ENCODE measurements around the gene RPUSD1. TPM values are rescaled to one million over a fixed set of nuclear protein-coding genes. Genes with fewer than 3 reads are reported as not detected.
A peak's percentile ranks its signal among the peaks of the same experiment; 100 is the strongest.
"Not testable (repeated sequence)": the region's sequence is repeated elsewhere in the genome, so short reads cannot be mapped to it uniquely, and the experiment has no call there.

Gene RPUSD1
- total RNA-seq, 5 donors from 2014 or later (not counting 1 experiment from before 2014, with no cell fraction given), result 16.0 to 35.3 (median 34.5) TPM

DNA sequence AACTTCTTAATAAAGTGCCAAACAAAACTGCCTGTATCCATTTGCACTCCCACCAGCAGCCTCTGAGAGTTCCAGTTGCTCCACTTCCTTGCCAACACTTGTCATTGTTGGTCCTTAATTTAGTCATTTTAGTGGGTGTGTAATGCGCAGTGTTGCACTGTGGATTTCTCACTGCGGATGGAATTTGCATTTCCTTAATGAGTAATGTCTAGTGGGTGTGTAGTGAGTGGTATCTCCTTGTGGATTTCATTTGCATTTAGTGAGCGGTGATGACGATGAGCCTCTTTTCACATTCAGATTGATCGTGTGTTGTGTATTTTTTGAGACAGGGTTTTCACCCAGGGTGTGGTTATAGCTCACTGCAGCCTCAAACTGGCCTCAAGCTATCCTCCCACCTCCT lies 31.8 kb downstream of the RPUSD1 start:
- Histone ChIP-seq H3K36me3 (ENCODE audit: control insufficient read depth in 2 of 2, extremely low read depth in 1 of 2, insufficient read depth in 1 of 2, low read length in 1 of 2) (no peaks in the 10 kb centered on the region), H3K4me3 (ENCODE audit: control insufficient read depth in 1 of 2, extremely low read depth in 1 of 2, low read length in 1 of 2) (no peak overlapping the region), H3K27me3 (replicated peaks in 1 of 2; ENCODE audit: control insufficient read depth in 2 of 2, extremely low read depth in 1 of 2, insufficient read depth in 2 of 2, low read length in 1 of 2) (peaks cover 0 to 36% of the 10 kb centered on the region in 2 experiments), H3K4me1 (ENCODE audit: control insufficient read depth in 1 of 2, extremely low read depth in 1 of 2, insufficient read depth in 2 of 2, low read length in 2 of 2) (peaks cover 0 to 4% of the 10 kb centered on the region in 2 experiments), H3K9me3 (no peaks in the 10 kb centered on the region), H3K27ac (ENCODE audit: low read length) (no peak overlapping the region)
- ChIA-PET CTCF (no interaction called here), POLR2A (no interaction called here)
- Mint-ChIP-seq H3K36me3 (no peaks in the 10 kb centered on the region), H3K4me3 (no peak overlapping the region), H3K9me3 (peaks cover 0 to 3% (median 0%) of the 10 kb centered on the region in 3 donors), H3K27me3 (peaks cover 8 to 10% of the 10 kb centered on the region in 2 donors), H3K4me1 (peaks cover 2 to 6% (median 3%) of the 10 kb centered on the region in 3 donors), H3K27ac (no peak overlapping the region)
- DNase-seq (no peak), ATAC-seq (replicated peaks in 1 of 4) (no peak)
- 78% methylated on average over 1 of the region's 5 CpGs for WGBS (ENCODE audit: insufficient coverage)

DNA sequence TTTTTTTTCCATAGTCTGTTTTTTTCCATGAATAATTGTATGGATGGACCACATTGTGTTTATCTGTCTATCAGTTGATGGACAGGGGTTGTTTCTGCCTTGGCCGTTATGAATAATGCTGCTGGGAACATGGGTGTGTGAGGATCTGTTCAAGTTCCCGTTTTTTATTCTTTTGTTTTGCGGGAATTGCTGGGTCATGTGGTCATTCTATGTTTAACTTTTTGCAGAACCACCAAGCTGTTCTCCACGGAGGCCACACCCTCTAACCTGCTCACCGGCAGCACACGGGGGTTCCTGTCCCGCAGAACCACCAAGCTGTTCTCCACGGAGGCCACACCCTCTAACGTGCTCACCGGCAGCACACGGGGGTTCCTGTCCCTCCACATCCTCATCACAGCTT lies 33.5 kb downstream of the RPUSD1 start:
- H3K9me3 Mint-ChIP-seq, result peaks cover 0 to 3% (median 0%) of the 10 kb centered on the region in 3 donors
- CTCF ChIA-PET, result no interaction called here

DNA sequence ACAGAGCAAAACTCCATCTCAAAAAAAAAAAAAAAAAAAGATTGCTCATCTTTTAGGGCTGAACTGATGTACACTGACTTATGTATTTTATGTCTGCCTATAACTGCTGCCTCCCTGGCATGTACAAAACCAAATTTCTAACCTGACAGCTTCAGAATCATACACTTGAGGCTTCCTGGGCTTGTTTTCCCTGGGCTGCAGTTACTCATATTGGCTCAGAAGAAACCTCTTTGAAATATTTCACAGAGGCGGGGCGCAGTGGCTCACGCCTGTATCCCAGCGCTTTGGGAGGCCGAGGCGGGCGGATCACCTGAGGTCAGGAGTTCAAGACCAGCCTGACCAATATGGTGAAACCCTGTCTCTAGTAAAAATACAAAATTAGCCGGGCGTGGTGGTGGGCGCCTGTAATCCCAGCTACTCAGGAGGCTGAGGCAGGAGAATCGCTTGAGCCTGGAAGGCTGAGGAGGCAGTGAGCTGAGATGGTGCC lies 34.0 kb downstream of the RPUSD1 start:
- 94% methylated on average over 9 of the region's 11 CpGs for WGBS (ENCODE audit: insufficient coverage)
- H3K4me1 ChIP-seq (ENCODE audit: control insufficient read depth in 1 of 2, extremely low read depth in 1 of 2, insufficient read depth in 2 of 2, low read length in 2 of 2); H3K27ac Mint-ChIP-seq; H3K27me3 Mint-ChIP-seq; H3K9me3 Mint-ChIP-seq; H3K4me1 Mint-ChIP-seq; DNase-seq; H3K27ac ChIP-seq (ENCODE audit: low read length); H3K36me3 ChIP-seq (ENCODE audit: control insufficient read depth in 2 of 2, extremely low read depth in 1 of 2, insufficient read depth in 1 of 2, low read length in 1 of 2); ATAC-seq (replicated peaks in 1 of 4); H3K4me3 ChIP-seq (ENCODE audit: control insufficient read depth in 1 of 2, extremely low read depth in 1 of 2, low read length in 1 of 2); CTCF ChIA-PET; H3K9me3 ChIP-seq; H3K4me3 Mint-ChIP-seq; H3K36me3 Mint-ChIP-seq; POLR2A ChIA-PET: not testable (repeated sequence)
- H3K27me3 ChIP-seq (replicated peaks in 1 of 2; ENCODE audit: control insufficient read depth in 2 of 2, extremely low read depth in 1 of 2, insufficient read depth in 2 of 2, low read length in 1 of 2), result peaks cover 0 to 22% of the 10 kb centered on the region in 2 experiments

More for the DNA sequence above, 33.5 kb downstream of the RPUSD1 start:
- Histone ChIP-seq H3K4me1 (ENCODE audit: control insufficient read depth in 1 of 2, extremely low read depth in 1 of 2, insufficient read depth in 2 of 2, low read length in 2 of 2) (peaks cover 0 to 4% of the 10 kb centered on the region in 2 experiments), H3K27me3 (replicated peaks in 1 of 2; ENCODE audit: control insufficient read depth in 2 of 2, extremely low read depth in 1 of 2, insufficient read depth in 2 of 2, low read length in 1 of 2) (peaks cover 0 to 25% of the 10 kb centered on the region in 2 experiments), H3K9me3 (no peaks in the 10 kb centered on the region), H3K27ac (ENCODE audit: low read length) (no peak overlapping the region), H3K36me3 (ENCODE audit: control insufficient read depth in 2 of 2, extremely low read depth in 1 of 2, insufficient read depth in 1 of 2, low read length in 1 of 2) (no peaks in the 10 kb centered on the region), H3K4me3 (ENCODE audit: control insufficient read depth in 1 of 2, extremely low read depth in 1 of 2, low read length in 1 of 2) (no peak overlapping the region)
- Mint-ChIP-seq H3K27ac (no peak overlapping the region), H3K4me1 (peaks cover 2 to 6% (median 3%) of the 10 kb centered on the region in 3 donors), H3K27me3 (peaks cover 6 to 10% of the 10 kb centered on the region in 2 donors), H3K36me3 (no peaks in the 10 kb centered on the region), H3K4me3 (no peak overlapping the region)
- 0% methylated on average over 4 of the region's 11 CpGs for WGBS (ENCODE audit: insufficient coverage)
- ATAC-seq (replicated peaks in 1 of 4), result peak in 1 of 4 experiments; percentile 69
- peak in 1 of 35 experiments; percentile 21 for DNase-seq
- POLR2A ChIA-PET, result no interaction called here

DNA sequence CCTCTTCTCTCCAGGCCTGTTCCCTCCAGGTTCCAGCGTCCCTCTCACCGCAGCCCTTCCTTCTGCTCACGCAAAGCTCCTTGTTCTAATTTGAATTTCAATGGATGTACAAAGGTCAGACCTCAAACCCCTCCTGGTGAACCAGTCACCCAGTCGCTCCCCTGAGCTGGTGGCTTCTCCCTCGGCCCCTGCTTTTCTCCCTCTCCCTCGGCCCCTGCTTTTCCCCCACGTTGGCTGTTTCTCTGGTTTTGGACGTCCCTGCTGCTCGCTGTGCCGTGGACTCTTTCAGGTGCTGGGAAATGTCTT lies 36.2 kb downstream of the RPUSD1 start:
- Mint-ChIP-seq H3K27ac (no peak overlapping the region), H3K36me3 (no peaks in the 10 kb centered on the region), H3K9me3 (peaks cover 0 to 3% (median 0%) of the 10 kb centered on the region in 3 donors), H3K4me3 (no peak overlapping the region), H3K27me3 (peaks cover 4 to 5% of the 10 kb centered on the region in 2 donors), H3K4me1 (peaks cover 0 to 3% (median 2%) of the 10 kb centered on the region in 3 donors)
- CTCF ChIA-PET, result no interaction called here
- DNase-seq, result no peak
- Histone ChIP-seq H3K27ac (ENCODE audit: low read length) (no peak overlapping the region), H3K27me3 (replicated peaks in 1 of 2; ENCODE audit: control insufficient read depth in 2 of 2, extremely low read depth in 1 of 2, insufficient read depth in 2 of 2, low read length in 1 of 2) (peaks cover 0 to 19% of the 10 kb centered on the region in 2 experiments), H3K4me3 (ENCODE audit: control insufficient read depth in 1 of 2, extremely low read depth in 1 of 2, low read length in 1 of 2) (no peak overlapping the region), H3K4me1 (ENCODE audit: control insufficient read depth in 1 of 2, extremely low read depth in 1 of 2, insufficient read depth in 2 of 2, low read length in 2 of 2) (peaks cover 0 to 4% of the 10 kb centered on the region in 2 experiments), H3K9me3 (no peaks in the 10 kb centered on the region), H3K36me3 (ENCODE audit: control insufficient read depth in 2 of 2, extremely low read depth in 1 of 2, insufficient read depth in 1 of 2, low read length in 1 of 2) (no peaks in the 10 kb centered on the region)
- ATAC-seq (replicated peaks in 1 of 4), result no peak
- POLR2A ChIA-PET, result no interaction called here
- WGBS (ENCODE audit: insufficient coverage), result 81% methylated on average over 4 of the region's 10 CpGs

DNA sequence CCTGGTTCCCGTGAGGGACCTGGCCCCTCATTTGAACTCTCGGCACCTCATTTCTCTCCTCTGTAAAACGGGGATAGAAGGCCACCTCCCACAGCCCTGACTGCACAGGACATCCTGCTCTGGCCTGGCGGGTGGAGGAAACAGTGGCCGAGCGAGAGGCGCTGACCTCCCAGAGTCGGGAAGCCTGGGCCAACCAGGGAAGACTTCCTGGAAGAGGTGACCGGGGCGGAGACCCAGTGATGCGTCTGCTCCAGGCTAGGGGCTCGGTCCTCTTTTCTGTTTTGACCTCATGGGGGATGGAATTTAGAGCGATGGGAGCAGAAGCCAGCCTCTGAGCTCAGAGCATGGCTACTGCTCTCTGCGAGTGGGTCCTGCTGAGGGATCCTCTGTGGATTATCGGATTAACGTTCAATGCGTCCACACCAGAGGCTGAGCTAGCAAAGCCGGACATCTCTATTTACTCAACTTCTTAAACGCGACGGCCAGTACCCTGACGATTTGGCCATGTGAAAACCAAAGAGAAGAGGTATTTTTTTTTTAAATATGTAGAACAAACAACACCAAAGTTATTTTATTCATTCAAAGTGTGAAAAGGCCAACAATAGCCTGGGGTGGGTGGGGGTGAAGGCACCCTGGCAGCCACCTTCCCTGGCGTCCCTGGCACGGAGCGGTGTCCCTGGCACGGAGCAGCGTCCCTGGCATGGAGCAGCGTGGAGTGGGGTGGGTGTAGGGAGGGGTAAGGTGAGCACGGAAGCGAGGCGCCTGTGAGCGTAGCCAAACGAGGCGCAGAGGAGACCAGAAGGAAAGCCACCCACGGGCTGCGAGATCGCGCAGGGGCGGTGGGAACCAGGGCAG lies 36.8 kb downstream of the RPUSD1 start:
- H3K27me3 ChIP-seq (replicated peaks in 1 of 2; ENCODE audit: control insufficient read depth in 2 of 2, extremely low read depth in 1 of 2, insufficient read depth in 2 of 2, low read length in 1 of 2), result peaks cover 0 to 15% of the 10 kb centered on the region in 2 experiments
- ATAC-seq (replicated peaks in 1 of 4) (no peak), DNase-seq (no peak)
- WGBS (ENCODE audit: insufficient coverage), result 84% methylated on average over 30 of the region's 39 CpGs
- no peak overlapping the region for H3K4me3 ChIP-seq (ENCODE audit: control insufficient read depth in 1 of 2, extremely low read depth in 1 of 2, low read length in 1 of 2)
- peaks cover 0 to 4% of the 10 kb centered on the region in 2 experiments for H3K4me1 ChIP-seq (ENCODE audit: control insufficient read depth in 1 of 2, extremely low read depth in 1 of 2, insufficient read depth in 2 of 2, low read length in 2 of 2)
- ChIA-PET CTCF (no interaction called here), POLR2A (interaction anchor here in 1 of 2 donors (0.6 kb wide), 1 partner anchor 414 kb away, joined by 9 read pairs; no protein-coding TSS in a partner anchor)
- peaks cover 1% of the 10 kb centered on the region in 2 donors for H3K27me3 Mint-ChIP-seq
- no peak overlapping the region for H3K27ac Mint-ChIP-seq
- H3K4me3 Mint-ChIP-seq, result no peak overlapping the region
- H3K27ac ChIP-seq (ENCODE audit: low read length), result no peak overlapping the region
- H3K9me3 ChIP-seq, result no peaks in the 10 kb centered on the region
- peaks cover 0 to 3% (median 2%) of the 10 kb centered on the region in 3 donors for H3K4me1 Mint-ChIP-seq
- no peaks in the 10 kb centered on the region for H3K36me3 Mint-ChIP-seq
- H3K9me3 Mint-ChIP-seq, result peaks cover 0 to 1% (median 0%) of the 10 kb centered on the region in 3 donors
- H3K36me3 ChIP-seq (ENCODE audit: control insufficient read depth in 2 of 2, extremely low read depth in 1 of 2, insufficient read depth in 1 of 2, low read length in 1 of 2), result no peaks in the 10 kb centered on the region

DNA sequence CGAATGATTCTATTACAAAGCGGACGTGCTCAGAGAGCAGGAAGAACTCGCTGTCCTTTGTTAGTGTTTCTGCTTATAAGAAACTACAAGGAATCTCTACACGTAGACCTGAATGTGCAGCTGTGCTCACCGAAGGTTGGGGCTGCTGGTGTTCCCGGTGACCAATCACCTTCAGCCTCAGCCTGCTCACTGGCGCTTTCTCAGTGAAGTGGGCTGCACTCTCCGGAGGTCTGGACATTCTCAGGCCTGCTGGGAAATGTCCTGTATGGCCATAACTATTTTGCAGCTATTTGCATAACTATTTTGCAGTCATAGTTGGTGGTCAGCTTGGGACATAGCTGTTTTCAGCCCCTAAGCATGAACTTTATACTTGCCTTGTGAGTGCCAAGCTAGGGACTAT lies 37.7 kb downstream of the RPUSD1 start:
- DNase-seq (no peak), ATAC-seq (replicated peaks in 1 of 4) (no peak)
- H3K27ac Mint-ChIP-seq, result no peak overlapping the region
- Histone ChIP-seq H3K36me3 (ENCODE audit: control insufficient read depth in 2 of 2, extremely low read depth in 1 of 2, insufficient read depth in 1 of 2, low read length in 1 of 2) (no peaks in the 10 kb centered on the region), H3K27ac (ENCODE audit: low read length) (no peak overlapping the region), H3K9me3 (no peaks in the 10 kb centered on the region), H3K4me3 (ENCODE audit: control insufficient read depth in 1 of 2, extremely low read depth in 1 of 2, low read length in 1 of 2) (no peak overlapping the region), H3K4me1 (ENCODE audit: control insufficient read depth in 1 of 2, extremely low read depth in 1 of 2, insufficient read depth in 2 of 2, low read length in 2 of 2) (peaks cover 0 to 4% of the 10 kb centered on the region in 2 experiments), H3K27me3 (replicated peaks in 1 of 2; ENCODE audit: control insufficient read depth in 2 of 2, extremely low read depth in 1 of 2, insufficient read depth in 2 of 2, low read length in 1 of 2) (peaks cover 0 to 16% of the 10 kb centered on the region in 2 experiments)
- H3K27me3 Mint-ChIP-seq, result no peaks in the 10 kb centered on the region
- 95% methylated on average over 5 of the region's 9 CpGs for WGBS (ENCODE audit: insufficient coverage)
- no peak overlapping the region for H3K4me3 Mint-ChIP-seq
- H3K4me1 Mint-ChIP-seq, result peaks cover 0 to 3% (median 2%) of the 10 kb centered on the region in 3 donors
- H3K36me3 Mint-ChIP-seq, result no peaks in the 10 kb centered on the region
- ChIA-PET CTCF (no interaction called here), POLR2A (no interaction called here)
- H3K9me3 Mint-ChIP-seq, result no peaks in the 10 kb centered on the region

Data from T-cell (primary cell).